KMS-11 (cell line): Measurements from ENCODE around the gene PGBD1.

Experiments
- H2AFZ ChIP-seq: fragments of 200-600 bp; sonication (generic); 2 replicates; pipeline ENCODE4 v1.6.1; 2016; ENCODE audit warnings: antibody characterized with exemption, mixed run types, low read depth
- H3K27ac ChIP-seq: fragments of 200-600 bp; sonication (generic); 2 replicates; pipeline ENCODE4 v1.6.1; 2016; ENCODE audit warnings: mild to moderate bottlenecking, mixed run types
- H3K27me3 ChIP-seq: fragments of 200-600 bp; sonication (generic); 2 replicates; pipeline ENCODE4 v1.6.1; 2017; ENCODE audit warnings: mild to moderate bottlenecking, low read depth, mixed run types, moderate library complexity; ENCODE audit not compliant: insufficient read depth
- H3K36me3 ChIP-seq: fragments of 200-600 bp; sonication (generic); 2 replicates; pipeline ENCODE4 v1.6.1; 2017; ENCODE audit warnings: mild to moderate bottlenecking, mixed run types; ENCODE audit not compliant: insufficient read depth
- H3K4me1 ChIP-seq: fragments of 200-600 bp; sonication (generic); 2 replicates; pipeline ENCODE4 v1.6.1; 2016; ENCODE audit warnings: mild to moderate bottlenecking, low read depth, mixed run types; ENCODE audit not compliant: poor library complexity, severe bottlenecking
- H3K4me2 ChIP-seq: fragments of 200-600 bp; sonication (generic); 2 replicates; pipeline ENCODE4 v1.7.0; 2016; ENCODE audit warnings: mild to moderate bottlenecking, mixed run types
- H3K4me3 ChIP-seq: fragments of 200-600 bp; sonication (generic); IDR thresholded peaks from 2 replicates; pipeline ENCODE4 v1.6.1; 2017; ENCODE audit warnings: low read depth, low read length, mixed read lengths; ENCODE audit not compliant: insufficient read depth
- H3K79me2 ChIP-seq: fragments of 200-600 bp; sonication (generic); 2 replicates; pipeline ENCODE4 v1.6.1; 2016; ENCODE audit warnings: low read depth, mixed run types; ENCODE audit not compliant: insufficient read depth
- H3K9ac ChIP-seq: fragments of 200-600 bp; sonication (generic); 2 replicates; pipeline ENCODE4 v1.6.1; 2016; ENCODE audit warnings: mild to moderate bottlenecking, mixed run types
- H4K20me1 ChIP-seq: fragments of 200-600 bp; sonication (generic); 2 replicates; pipeline ENCODE4 v1.6.1; 2016; ENCODE audit warnings: mild to moderate bottlenecking, mixed run types; ENCODE audit not compliant: insufficient read depth
- TF ChIP-seq, protein P1 (sequence below): fragments of 200-600 bp; sonication (generic); conservative IDR thresholded peaks from 2 replicates; pipeline ENCODE4 v1.6.1; 2017; ENCODE audit warnings: low read depth, mild to moderate bottlenecking, antibody characterized with exemption, low read length, moderate library complexity, mixed read lengths

Gene PGBD1

DNA sequence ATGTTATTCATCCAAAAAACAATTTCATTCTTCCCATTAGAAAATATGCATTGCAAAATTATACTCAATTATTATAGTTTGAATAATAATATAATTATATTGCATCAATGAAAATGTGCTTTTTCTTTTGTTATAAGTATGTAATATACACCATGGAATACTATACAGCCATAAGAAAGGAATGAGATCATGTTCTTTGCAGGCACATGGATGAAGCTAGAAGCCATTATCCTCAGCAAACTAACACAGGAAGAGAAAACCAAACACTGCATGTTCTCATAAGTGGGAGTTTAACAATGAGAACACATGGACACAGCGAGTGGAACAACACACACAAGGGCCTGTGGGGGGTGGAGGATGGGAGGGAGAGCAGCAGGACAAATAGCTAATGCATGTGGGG, 24.3 kb upstream of the PGBD1 start:
- H3K27ac ChIP-seq: no peak overlapping the region
- TF ChIP-seq, protein P1, sequence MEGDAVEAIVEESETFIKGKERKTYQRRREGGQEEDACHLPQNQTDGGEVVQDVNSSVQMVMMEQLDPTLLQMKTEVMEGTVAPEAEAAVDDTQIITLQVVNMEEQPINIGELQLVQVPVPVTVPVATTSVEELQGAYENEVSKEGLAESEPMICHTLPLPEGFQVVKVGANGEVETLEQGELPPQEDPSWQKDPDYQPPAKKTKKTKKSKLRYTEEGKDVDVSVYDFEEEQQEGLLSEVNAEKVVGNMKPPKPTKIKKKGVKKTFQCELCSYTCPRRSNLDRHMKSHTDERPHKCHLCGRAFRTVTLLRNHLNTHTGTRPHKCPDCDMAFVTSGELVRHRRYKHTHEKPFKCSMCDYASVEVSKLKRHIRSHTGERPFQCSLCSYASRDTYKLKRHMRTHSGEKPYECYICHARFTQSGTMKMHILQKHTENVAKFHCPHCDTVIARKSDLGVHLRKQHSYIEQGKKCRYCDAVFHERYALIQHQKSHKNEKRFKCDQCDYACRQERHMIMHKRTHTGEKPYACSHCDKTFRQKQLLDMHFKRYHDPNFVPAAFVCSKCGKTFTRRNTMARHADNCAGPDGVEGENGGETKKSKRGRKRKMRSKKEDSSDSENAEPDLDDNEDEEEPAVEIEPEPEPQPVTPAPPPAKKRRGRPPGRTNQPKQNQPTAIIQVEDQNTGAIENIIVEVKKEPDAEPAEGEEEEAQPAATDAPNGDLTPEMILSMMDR: no peak

DNA sequence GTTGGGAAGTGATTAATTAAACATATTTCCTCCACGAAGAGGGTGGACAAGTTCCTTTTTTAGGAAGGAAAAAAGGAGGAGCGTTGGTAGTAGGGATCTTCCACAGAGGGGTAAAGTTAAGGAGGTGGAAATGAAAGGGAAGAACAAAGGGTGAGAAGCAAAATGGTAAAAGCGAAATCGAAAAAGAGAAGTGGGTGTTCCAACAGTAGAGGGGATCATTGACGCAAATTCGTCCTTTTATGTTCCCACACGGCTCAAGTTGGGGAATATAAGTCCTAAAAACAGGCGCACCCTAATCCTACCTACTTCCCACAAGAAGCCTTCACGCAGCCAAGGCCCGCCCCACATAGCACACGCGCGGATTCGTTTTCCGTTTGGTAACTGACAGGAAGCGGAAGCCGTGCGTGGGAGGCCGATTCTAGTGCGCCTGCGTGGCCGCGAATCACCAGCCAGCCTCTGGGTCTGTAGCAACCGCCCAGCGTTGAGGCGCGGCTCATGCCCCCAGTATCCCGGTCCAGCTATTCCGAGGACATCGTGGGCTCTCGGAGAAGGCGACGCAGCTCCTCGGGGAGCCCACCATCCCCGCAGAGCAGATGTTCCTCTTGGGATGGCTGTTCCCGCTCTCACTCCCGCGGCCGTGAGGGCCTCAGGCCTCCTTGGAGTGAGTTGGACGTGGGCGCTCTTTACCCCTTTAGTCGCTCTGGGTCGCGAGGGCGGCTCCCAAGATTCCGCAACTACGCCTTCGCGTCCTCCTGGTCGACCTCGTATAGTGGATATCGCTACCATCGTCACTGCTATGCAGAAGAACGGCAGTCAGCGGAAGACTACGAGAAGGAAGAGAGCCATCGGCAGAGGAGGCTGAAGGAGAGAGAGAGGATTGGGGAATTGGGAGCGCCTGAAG, 22.2 kb upstream of the PGBD1 start, which contains the start of gene NKAPL:
NKAPL (plus strand) TSS at position 421 of the 901 bp plus-strand sequence; CDS start at position 496, 75 bp downstream.
- H3K36me3 ChIP-seq: no peaks in the 10 kb centered on the region
- no peak within 1 kb of the TSS for H3K4me3 ChIP-seq
- no peaks in the 10 kb centered on the region for H4K20me1 ChIP-seq
- no peaks in the 10 kb centered on the region for H3K27me3 ChIP-seq
- TF ChIP-seq, protein P1: no peak
- no peak within 1 kb of the TSS for H3K27ac ChIP-seq
- H3K9ac ChIP-seq: no peak within 1 kb of the TSS
- H2AFZ ChIP-seq: no peak within 1 kb of the TSS
- H3K79me2 ChIP-seq: no peaks in the 10 kb centered on the region
- no peaks in the 10 kb centered on the region for H3K4me1 ChIP-seq
- H3K4me2 ChIP-seq: no peak within 1 kb of the TSS

More for the DNA sequence above, 24.3 kb upstream of the PGBD1 start:
- Histone ChIP-seq H2AFZ (no peak overlapping the region), H3K9ac (no peak overlapping the region), H3K4me1 (peaks cover 7% of the 10 kb centered on the region), H3K27me3 (no peaks in the 10 kb centered on the region), H4K20me1 (no peaks in the 10 kb centered on the region), H3K36me3 (no peaks in the 10 kb centered on the region), H3K4me3 (no peak overlapping the region), H3K4me2 (no peak overlapping the region), H3K79me2 (no peaks in the 10 kb centered on the region)

GRCh38 chr6:28263922-28264321, 17.4 kb upstream of the PGBD1 start:
- Histone ChIP-seq H3K4me3 (no peak overlapping the region), H3K4me1 (peaks cover 17% of the 10 kb centered on the region), H2AFZ (no peak overlapping the region), H3K79me2 (no peaks in the 10 kb centered on the region), H3K27ac (no peak overlapping the region), H3K27me3 (no peaks in the 10 kb centered on the region), H3K36me3 (no peaks in the 10 kb centered on the region), H3K4me2 (no peak overlapping the region), H3K9ac (no peak overlapping the region), H4K20me1 (no peaks in the 10 kb centered on the region)
- TF ChIP-seq, protein P1: no peak

- no peak overlapping the region for H3K9ac ChIP-seq
- TF ChIP-seq, protein P1: no peak
- H4K20me1 ChIP-seq: no peaks in the 10 kb centered on the region
- H2AFZ ChIP-seq: no peak overlapping the region
- no peak overlapping the region for H3K4me3 ChIP-seq
- H3K36me3 ChIP-seq: no peaks in the 10 kb centered on the region
- H3K4me2 ChIP-seq: no peak overlapping the region
- H3K79me2 ChIP-seq: no peaks in the 10 kb centered on the region
- peaks cover 17% of the 10 kb centered on the region for H3K4me1 ChIP-seq
- no peaks in the 10 kb centered on the region for H3K27me3 ChIP-seq
- no peak overlapping the region for H3K27ac ChIP-seq
Measured at GRCh38 chr6:28264834-28265401, 16.5 kb upstream of the PGBD1 start.
